Activated CD4-positive, alpha-beta T cell treated with anti-CD3 and anti-CD28 coated beads for 36 hours (primary cell): ENCODE measurements around the gene SLIT1. TPM values are rescaled to one million over a fixed set of nuclear protein-coding genes. Genes with fewer than 3 reads are reported as not detected.

Experiments used
- ATAC-seq: fragments of 200-7000 bp; cut with Tn5 transposase; one replicate; pipeline ENCODE4 v1.10.0; 2021; ENCODE audit warnings: mild to moderate bottlenecking, moderate library complexity
- CTCF ChIA-PET: fragments of 350-600 bp; sonication (Branson Sonifier 250); formaldehyde crosslinking; loops from one replicate; lab custom pipeline; 2021; ENCODE audit warnings: antibody characterized with exemption; lab: Charles Lee
- POLR2A ChIA-PET: fragments of 350-600 bp; sonication (Branson Sonifier 250); formaldehyde crosslinking; loops from one replicate; lab custom pipeline; 2021; ENCODE audit warnings: antibody characterized with exemption, inconsistent platforms; lab: Charles Lee
- DNase-seq: peaks from one replicate; pipeline ENCODE4 v3.0.0-alpha.2; 2020
- H3K27ac Mint-ChIP-seq: one replicate; pipeline ENCODE4 v1.8.0; 2021; ENCODE audit warnings: mixed read lengths
- H3K27me3 Mint-ChIP-seq: one replicate; pipeline ENCODE4 v1.8.0; 2021; ENCODE audit warnings: mixed read lengths
- H3K36me3 Mint-ChIP-seq: one replicate; pipeline ENCODE4 v1.8.0; 2021; ENCODE audit warnings: low read depth, mixed read lengths
- H3K4me1 Mint-ChIP-seq: one replicate; pipeline ENCODE4 v1.8.0; 2021; ENCODE audit warnings: mixed read lengths
- H3K4me3 Mint-ChIP-seq: one replicate; pipeline ENCODE4 v1.8.0; 2021; ENCODE audit warnings: mild to moderate bottlenecking, moderate library complexity, mixed read lengths
- H3K9me3 Mint-ChIP-seq: one replicate; pipeline ENCODE4 v1.8.0; 2021; ENCODE audit warnings: low read depth, mixed read lengths
- intact Hi-C, 2 experiments: fragments of 100-400 bp; cut with DNase I in 1 of 2; cut with micrococcal nuclease in 1 of 2; formaldehyde crosslinking; loops; one replicate each; pipeline versions ENCODE4 v1.14.2 to v1.15.1; 2022 to 2024; cut with DNase I, micrococcal nuclease
- total RNA-seq, 2 experiments: library from RNA; stranded (reverse); gene quantifications; one replicate each; pipeline ENCODE4 v1.2.3, GENCODE V29; 2021

Gene SLIT1
- total RNA-seq, 2 experiments from 2014 or later, result 0.94 to 1.4 TPM

GRCh38 chr10:96998329-96998888 lies 187.3 kb downstream of the SLIT1 start:
- POLR2A ChIA-PET, result no interaction called here
- CTCF ChIA-PET, result interaction anchor here (0.5 to 1.2 kb wide), 2 partner anchors 39 to 581 kb away, joined by 3 to 8 read pairs; no protein-coding TSS in a partner anchor
- DNase-seq, result no peak
- no peak for ATAC-seq
- intact Hi-C loops, result no loop called here
- H3K27me3 Mint-ChIP-seq, result no peaks in the 10 kb centered on the region
- H3K4me1 Mint-ChIP-seq, result no peaks in the 10 kb centered on the region
- no peaks in the 10 kb centered on the region for H3K9me3 Mint-ChIP-seq
- no peak overlapping the region for H3K27ac Mint-ChIP-seq
- H3K36me3 Mint-ChIP-seq, result no peaks in the 10 kb centered on the region
- H3K4me3 Mint-ChIP-seq, result no peak overlapping the region

GRCh38 chr10:96996275-96996965 lies 189.3 kb downstream of the SLIT1 start:
- Mint-ChIP-seq H3K4me3 (no peak overlapping the region), H3K27ac (no peak overlapping the region), H3K36me3 (no peaks in the 10 kb centered on the region), H3K9me3 (no peaks in the 10 kb centered on the region), H3K27me3 (no peaks in the 10 kb centered on the region), H3K4me1 (peaks cover 4% of the 10 kb centered on the region)
- CTCF ChIA-PET, result no interaction called here
- no peak for DNase-seq
- POLR2A ChIA-PET, result no interaction called here
- no peak for ATAC-seq
- intact Hi-C loops, result no loop called here

- no peaks in the 10 kb centered on the region for H3K27me3 Mint-ChIP-seq
- no peak for ATAC-seq
- intact Hi-C loops, result no loop called here
Measured at GRCh38 chr10:96995851-96996250, 189.9 kb downstream of the SLIT1 start.

GRCh38 chr10:96992721-96993120 lies 193.0 kb downstream of the SLIT1 start:
- ChIA-PET POLR2A (no interaction called here), CTCF (interaction anchor here (0.6 to 1.2 kb wide), 3 partner anchors 33 to 1563 kb away, joined by 3 to 4 read pairs (median 3); no protein-coding TSS in a partner anchor)
- DNase-seq (no peak), ATAC-seq (no peak)
- no peak overlapping the region for H3K27ac Mint-ChIP-seq
- H3K36me3 Mint-ChIP-seq, result no peaks in the 10 kb centered on the region
- no peak overlapping the region for H3K4me3 Mint-ChIP-seq
- intact Hi-C loops, result no loop called here
- H3K4me1 Mint-ChIP-seq, result peaks cover 9% of the 10 kb centered on the region
- H3K27me3 Mint-ChIP-seq, result no peaks in the 10 kb centered on the region
- H3K9me3 Mint-ChIP-seq, result no peaks in the 10 kb centered on the region

More at GRCh38 chr10:96995851-96996250, 189.9 kb downstream of the SLIT1 start:
- ChIA-PET POLR2A (no interaction called here), CTCF (interaction anchor here (1.4 kb wide), 1 partner anchor 85 kb away, joined by 4 read pairs; no protein-coding TSS in a partner anchor)
- DNase-seq, result no peak
- no peaks in the 10 kb centered on the region for H3K36me3 Mint-ChIP-seq
- H3K9me3 Mint-ChIP-seq, result no peaks in the 10 kb centered on the region
- H3K4me3 Mint-ChIP-seq, result no peak overlapping the region
- H3K27ac Mint-ChIP-seq, result no peak overlapping the region
- H3K4me1 Mint-ChIP-seq, result peaks cover 9% of the 10 kb centered on the region

GRCh38 chr10:96991313-96991841 lies 194.4 kb downstream of the SLIT1 start:
- peaks cover 9% of the 10 kb centered on the region for H3K4me1 Mint-ChIP-seq
- no peak overlapping the region for H3K4me3 Mint-ChIP-seq
- CTCF ChIA-PET, result interaction anchor here (2.8 kb wide), 1 partner anchor 34 kb away, joined by 6 read pairs; no protein-coding TSS in a partner anchor
- ATAC-seq (peak; percentile 86), DNase-seq (no peak)
- POLR2A ChIA-PET, result no interaction called here
- no peaks in the 10 kb centered on the region for H3K27me3 Mint-ChIP-seq
- no peak overlapping the region for H3K27ac Mint-ChIP-seq
- intact Hi-C loops, result no loop called here
- no peaks in the 10 kb centered on the region for H3K36me3 Mint-ChIP-seq
- no peaks in the 10 kb centered on the region for H3K9me3 Mint-ChIP-seq

GRCh38 chr10:96988426-96988825 lies 197.3 kb downstream of the SLIT1 start:
- Mint-ChIP-seq H3K36me3 (no peaks in the 10 kb centered on the region), H3K27me3 (no peaks in the 10 kb centered on the region), H3K4me3 (no peak overlapping the region), H3K27ac (no peak overlapping the region), H3K4me1 (peaks cover 18% of the 10 kb centered on the region), H3K9me3 (no peaks in the 10 kb centered on the region)
- ChIA-PET CTCF (no interaction called here), POLR2A (interaction anchor here (0.6 kb wide), 1 partner anchor 1576 kb away, joined by 3 read pairs; no protein-coding TSS in a partner anchor)
- DNase-seq, result no peak
- no peak for ATAC-seq
- intact Hi-C loops, result no loop called here

- intact Hi-C loops, result no loop called here
- CTCF ChIA-PET, result interaction anchor here (0.6 to 1.0 kb wide), 3 partner anchors 28 to 38 kb away, joined by 3 to 6 read pairs (median 3); no protein-coding TSS in a partner anchor
- Mint-ChIP-seq H3K27ac (no peak overlapping the region), H3K4me1 (peaks cover 18% of the 10 kb centered on the region), H3K27me3 (no peaks in the 10 kb centered on the region), H3K9me3 (no peaks in the 10 kb centered on the region), H3K4me3 (no peak overlapping the region), H3K36me3 (no peaks in the 10 kb centered on the region)
- ATAC-seq (no peak), DNase-seq (no peak)
- POLR2A ChIA-PET, result no interaction called here
Measured at GRCh38 chr10:96987842-96988175, 197.9 kb downstream of the SLIT1 start.

- Mint-ChIP-seq H3K36me3 (no peaks in the 10 kb centered on the region), H3K4me3 (no peak overlapping the region), H3K27ac (no peak overlapping the region), H3K27me3 (no peaks in the 10 kb centered on the region), H3K9me3 (no peaks in the 10 kb centered on the region), H3K4me1 (peaks cover 18% of the 10 kb centered on the region)
- POLR2A ChIA-PET, result no interaction called here
- DNase-seq, result no peak
- intact Hi-C loops, result no loop called here
- CTCF ChIA-PET, result interaction anchor here (0.6 to 1.0 kb wide), 4 partner anchors 28 to 77 kb away, joined by 3 to 6 read pairs (median 3); no protein-coding TSS in a partner anchor
- ATAC-seq, result no peak
Measured at GRCh38 chr10:96987141-96987841, 198.5 kb downstream of the SLIT1 start.

GRCh38 chr10:96986200-96986856 lies 199.4 kb downstream of the SLIT1 start:
- POLR2A ChIA-PET, result no interaction called here
- Mint-ChIP-seq H3K4me3 (no peak overlapping the region), H3K27ac (no peak overlapping the region), H3K4me1 (peaks cover 13% of the 10 kb centered on the region), H3K9me3 (no peaks in the 10 kb centered on the region), H3K27me3 (no peaks in the 10 kb centered on the region), H3K36me3 (peaks cover 7% of the 10 kb centered on the region)
- intact Hi-C loops, result no loop called here
- CTCF ChIA-PET, result interaction anchor here (0.8 to 1.2 kb wide), 2 partner anchors 76 to 224 kb away, joined by 3 read pairs; no protein-coding TSS in a partner anchor
- ATAC-seq (no peak), DNase-seq (no peak)

GRCh38 chr10:96984541-96985131 lies 201.1 kb downstream of the SLIT1 start:
- CTCF ChIA-PET, result interaction anchor here (0.8 to 1.8 kb wide), 3 partner anchors 20 to 41 kb away, joined by 3 to 7 read pairs (median 3); no protein-coding TSS in a partner anchor
- no peak overlapping the region for H3K27ac Mint-ChIP-seq
- ATAC-seq, result no peak
- H3K36me3 Mint-ChIP-seq, result peaks cover 14% of the 10 kb centered on the region
- no peaks in the 10 kb centered on the region for H3K9me3 Mint-ChIP-seq
- POLR2A ChIA-PET, result no interaction called here
- no peaks in the 10 kb centered on the region for H3K27me3 Mint-ChIP-seq
- intact Hi-C loops, result no loop called here
- DNase-seq, result no peak
- no peak overlapping the region for H3K4me3 Mint-ChIP-seq
- H3K4me1 Mint-ChIP-seq, result peaks cover 9% of the 10 kb centered on the region
